Uterus (tissue), 2 donors: Measurements from ENCODE around the gene CERS4.

ENCODE experiments used
- POLR2A ChIP-seq, 2 donors: fragments of 450-650 bp; IDR thresholded peaks; one replicate each; pipeline ENCODE4 v1.6.1; 2016; ENCODE audit warnings: antibody characterized with exemption in 2 of 2, mild to moderate bottlenecking in 1 of 2, moderate library complexity in 1 of 2
- TF ChIP-seq, protein P1 (sequence below), 4 experiments: fragments of 200-600 bp in 2 of 4; fragments of 450-650 bp in 2 of 4; sonication (generic) in 2 of 4; IDR thresholded peaks; one replicate each; pipeline ENCODE4 v1.5.1; 2016 to 2019; ENCODE audit warnings: antibody characterized with exemption in 4 of 4, mild to moderate bottlenecking in 2 of 4, moderate library complexity in 1 of 4

DNA sequence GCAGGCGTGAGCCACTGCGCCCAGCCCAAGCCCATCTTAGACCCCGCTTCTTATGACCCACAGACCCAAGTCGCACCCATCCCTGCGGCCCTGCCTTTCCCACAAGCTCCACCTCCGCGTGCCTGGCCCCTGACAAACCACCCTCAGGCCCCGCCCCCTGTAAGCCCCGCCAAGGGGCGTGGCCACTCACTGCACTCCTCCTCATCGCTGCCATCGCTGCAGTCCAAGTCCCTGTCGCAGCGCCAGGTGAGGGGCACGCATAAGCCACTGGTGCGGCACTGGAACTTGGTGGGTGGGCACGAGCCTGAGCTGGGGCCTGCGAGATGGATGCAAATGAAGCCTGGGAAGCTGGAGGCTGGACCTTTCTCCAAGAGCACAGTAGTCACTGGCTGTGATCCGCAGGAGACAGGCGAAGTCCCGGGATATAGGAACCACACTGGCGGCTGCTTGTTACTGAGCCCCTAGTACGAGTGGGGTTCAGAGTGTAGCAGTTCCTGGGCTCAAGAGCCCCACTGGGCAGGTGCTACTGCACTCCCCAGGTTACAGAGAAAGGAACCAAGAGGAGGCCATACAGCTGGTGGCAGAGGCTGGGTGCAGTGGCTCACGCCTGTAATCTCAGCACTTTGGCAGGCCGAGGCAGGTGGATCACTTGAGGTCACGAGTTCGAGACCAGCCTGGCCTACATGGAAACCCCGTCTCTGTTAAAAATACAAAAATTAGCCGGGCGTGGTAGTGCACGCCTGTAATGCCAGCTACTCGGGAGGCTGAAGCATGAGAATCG, 95.9 kb downstream of the CERS4 start:
- TF ChIP-seq, protein P1, sequence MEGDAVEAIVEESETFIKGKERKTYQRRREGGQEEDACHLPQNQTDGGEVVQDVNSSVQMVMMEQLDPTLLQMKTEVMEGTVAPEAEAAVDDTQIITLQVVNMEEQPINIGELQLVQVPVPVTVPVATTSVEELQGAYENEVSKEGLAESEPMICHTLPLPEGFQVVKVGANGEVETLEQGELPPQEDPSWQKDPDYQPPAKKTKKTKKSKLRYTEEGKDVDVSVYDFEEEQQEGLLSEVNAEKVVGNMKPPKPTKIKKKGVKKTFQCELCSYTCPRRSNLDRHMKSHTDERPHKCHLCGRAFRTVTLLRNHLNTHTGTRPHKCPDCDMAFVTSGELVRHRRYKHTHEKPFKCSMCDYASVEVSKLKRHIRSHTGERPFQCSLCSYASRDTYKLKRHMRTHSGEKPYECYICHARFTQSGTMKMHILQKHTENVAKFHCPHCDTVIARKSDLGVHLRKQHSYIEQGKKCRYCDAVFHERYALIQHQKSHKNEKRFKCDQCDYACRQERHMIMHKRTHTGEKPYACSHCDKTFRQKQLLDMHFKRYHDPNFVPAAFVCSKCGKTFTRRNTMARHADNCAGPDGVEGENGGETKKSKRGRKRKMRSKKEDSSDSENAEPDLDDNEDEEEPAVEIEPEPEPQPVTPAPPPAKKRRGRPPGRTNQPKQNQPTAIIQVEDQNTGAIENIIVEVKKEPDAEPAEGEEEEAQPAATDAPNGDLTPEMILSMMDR (IDR thresholded peaks at IDR 0.05) = no peak
- no peak for TF ChIP-seq POLR2A (IDR thresholded peaks at IDR 0.05)
